ENCODE data around the gene GDF2. TPM values are rescaled to one million over a fixed set of nuclear protein-coding genes. Genes with fewer than 3 reads are reported as not detected.

Gene GDF2
- total RNA-seq, 1 experiment from 2014 or later: not detected

GRCh38 chr10:47332946-47333345, 10.7 kb downstream of the GDF2 start:
- no peak for DNase-seq (ENCODE audit: low spot score)

DNA sequence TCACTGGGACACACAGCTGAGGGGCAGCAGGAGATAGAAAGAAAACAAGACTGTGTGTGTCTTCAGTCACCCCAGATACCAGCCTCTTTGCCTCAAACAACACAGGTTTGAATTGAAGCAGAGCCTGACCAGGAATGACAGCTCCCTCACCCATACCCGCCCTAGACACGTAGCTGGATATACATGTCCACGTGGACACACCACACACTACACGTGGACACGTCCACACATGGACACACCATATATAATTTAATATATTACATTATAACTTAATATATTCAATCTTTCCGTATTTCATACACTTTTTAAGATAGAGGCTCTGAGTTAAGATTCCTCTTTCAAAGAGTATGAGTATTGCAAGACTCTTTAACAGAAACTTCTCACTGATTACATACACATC, 11.3 kb downstream of the GDF2 start:
- DNase-seq (ENCODE audit: low spot score): no peak

- no peak for DNase-seq (ENCODE audit: low spot score)
These were observed 12.4 kb downstream of the GDF2 start for GRCh38 chr10:47334466-47335295.

DNA sequence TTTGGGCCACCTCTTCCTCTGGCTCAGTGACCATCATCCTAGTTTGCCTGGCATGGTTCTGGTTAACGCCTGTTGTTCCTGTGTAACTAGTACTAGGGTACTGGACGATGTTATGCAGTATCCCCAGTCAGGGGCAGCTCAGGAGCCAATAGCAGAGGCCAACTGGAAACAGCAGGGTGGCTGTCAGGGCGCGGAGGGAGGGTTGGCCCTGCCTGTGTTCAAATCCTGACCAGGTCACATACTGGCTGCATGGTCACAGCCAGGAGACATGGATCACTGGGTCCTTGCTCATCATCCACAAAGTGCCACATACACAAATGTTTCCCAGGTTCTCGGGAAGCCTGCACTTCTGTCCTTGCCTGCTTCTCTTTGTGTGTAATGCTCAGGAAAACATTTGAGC, 13.7 kb downstream of the GDF2 start:
- DNase-seq (ENCODE audit: low spot score): no peak

DNA sequence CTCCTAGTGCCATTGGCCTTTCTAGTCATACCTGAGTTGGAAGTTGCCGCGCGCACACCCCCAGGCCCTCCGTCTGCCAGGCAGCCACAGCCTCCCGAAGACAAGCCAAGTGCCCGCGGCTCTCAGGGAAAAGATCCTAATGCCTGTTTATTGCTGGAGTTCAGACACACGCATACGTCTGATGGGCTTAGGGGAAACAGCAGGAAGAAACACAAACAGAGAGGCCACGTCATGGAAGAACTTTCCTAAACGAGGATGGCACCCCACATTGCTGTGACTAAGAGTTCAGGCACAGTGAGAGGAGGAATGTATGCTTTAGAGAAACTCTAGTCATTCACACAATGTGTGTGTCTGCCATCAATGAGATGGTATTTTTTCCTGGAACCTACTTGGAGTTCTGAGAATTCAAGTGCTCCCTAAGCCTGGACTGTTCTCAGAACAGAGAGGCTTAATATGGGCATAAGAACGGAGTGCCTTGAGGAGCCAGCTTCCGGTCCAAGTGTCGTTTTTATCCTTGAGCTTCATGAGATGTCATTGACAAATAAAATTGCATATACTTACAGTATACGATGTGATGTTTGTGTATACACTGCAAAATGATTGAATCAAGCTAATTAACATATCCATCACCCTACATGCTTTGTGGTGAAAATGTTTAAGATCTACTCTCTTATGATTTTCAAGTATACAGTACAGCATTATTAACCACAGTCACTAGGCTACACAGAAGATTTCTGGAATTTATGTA, 14.3 kb downstream of the GDF2 start:
- DNase-seq (ENCODE audit: low spot score): no peak

GRCh38 chr10:47337310-47337709, 15.1 kb downstream of the GDF2 start:
- no peak for DNase-seq (ENCODE audit: low spot score)

- no peak for DNase-seq (ENCODE audit: low spot score)
These were observed 17.0 kb downstream of the GDF2 start for GRCh38 chr10:47339186-47339735.

DNA sequence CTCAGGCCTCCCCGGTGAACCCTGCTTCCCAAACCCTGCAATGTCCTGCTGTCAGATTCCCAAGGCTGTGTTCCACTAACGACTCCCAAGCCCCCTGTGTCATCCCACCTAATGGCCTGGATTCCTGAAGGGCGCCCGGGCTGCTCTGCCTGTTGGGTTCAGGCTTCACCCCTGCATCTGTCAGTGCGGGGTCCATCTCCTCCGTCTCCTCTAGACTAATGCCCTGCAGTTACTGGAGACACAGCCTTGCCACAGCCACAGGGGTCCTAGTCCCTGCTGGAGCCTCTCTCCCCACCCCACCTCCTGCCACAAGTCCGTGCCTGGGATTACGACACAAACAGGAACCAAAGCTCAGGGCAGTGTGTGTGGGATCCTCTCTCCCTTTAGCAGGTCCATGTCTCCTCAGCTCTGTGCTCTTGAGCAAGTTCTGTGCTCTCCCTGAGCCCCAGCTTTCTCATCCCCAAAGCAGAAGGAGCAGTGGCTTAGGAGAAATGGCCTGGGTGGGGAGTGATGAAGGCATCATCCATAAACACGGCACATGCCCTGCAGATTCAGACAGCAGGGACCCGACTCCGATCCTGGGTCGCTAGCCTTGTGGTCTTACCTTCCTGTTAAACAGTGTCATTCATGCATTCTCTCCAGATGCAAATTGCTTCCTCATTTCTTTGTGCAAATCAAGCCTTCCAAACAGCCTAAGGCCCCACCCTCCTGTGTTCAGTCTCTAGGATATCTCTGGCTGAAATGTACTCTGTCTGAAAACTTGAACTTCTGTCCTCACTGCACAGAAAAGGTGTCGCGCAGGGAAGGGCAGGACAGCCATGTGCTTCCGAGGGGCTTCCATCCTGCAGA, 17.7 kb downstream of the GDF2 start:
- DNase-seq (ENCODE audit: low spot score): no peak

GRCh38 chr10:47340608-47341170, 18.4 kb downstream of the GDF2 start:
- peak; percentile 29 for DNase-seq (ENCODE audit: low spot score)

GRCh38 chr10:47344996-47345870, 23.0 kb downstream of the GDF2 start:
- no peak for DNase-seq (ENCODE audit: low spot score)

GRCh38 chr10:47346581-47347302, 24.5 kb downstream of the GDF2 start:
- peak; percentile 23 for DNase-seq (ENCODE audit: low spot score)

DNA sequence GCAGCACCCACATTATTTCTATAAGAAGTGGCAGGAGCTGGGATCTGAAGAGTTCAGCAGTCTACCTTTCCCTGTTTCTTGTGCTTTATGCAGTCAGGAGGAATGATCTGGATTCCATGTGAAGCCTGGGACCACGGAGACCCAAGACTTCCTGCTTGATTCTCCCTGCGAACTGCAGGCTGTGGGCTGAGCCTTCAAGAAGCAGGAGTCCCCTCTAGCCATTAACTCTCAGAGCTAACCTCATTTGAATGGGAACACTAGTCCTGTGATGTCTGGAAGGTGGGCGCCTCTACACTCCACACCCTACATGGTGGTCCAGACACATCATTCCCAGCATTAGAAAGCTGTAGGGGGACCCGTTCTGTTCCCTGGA, 25.0 kb downstream of the GDF2 start:
- DNase-seq (ENCODE audit: low spot score): no peak

- no peak for DNase-seq (ENCODE audit: low spot score)
These were observed 25.9 kb downstream of the GDF2 start, which contains the start of gene RBP3 for GRCh38 chr10:47348138-47348651. RBP3 (plus strand) TSS chr10:47348363; CDS start chr10:47348485, 122 bp downstream.

GRCh38 chr10:47348661-47349470, 26.6 kb downstream of the GDF2 start:
- DNase-seq (ENCODE audit: low spot score): no peak

DNA sequence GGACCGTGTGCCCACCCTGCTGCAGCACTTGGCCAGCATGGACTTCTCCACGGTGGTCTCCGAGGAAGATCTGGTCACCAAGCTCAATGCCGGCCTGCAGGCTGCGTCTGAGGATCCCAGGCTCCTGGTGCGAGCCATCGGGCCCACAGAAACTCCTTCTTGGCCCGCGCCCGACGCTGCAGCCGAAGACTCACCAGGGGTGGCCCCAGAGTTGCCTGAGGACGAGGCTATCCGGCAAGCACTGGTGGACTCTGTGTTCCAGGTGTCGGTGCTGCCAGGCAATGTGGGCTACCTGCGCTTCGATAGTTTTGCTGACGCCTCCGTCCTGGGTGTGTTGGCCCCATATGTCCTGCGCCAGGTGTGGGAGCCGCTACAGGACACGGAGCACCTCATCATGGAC, 27.3 kb downstream of the GDF2 start:
- no peak for DNase-seq (ENCODE audit: low spot score)

GRCh38 chr10:47349941-47350371, 27.7 kb downstream of the GDF2 start:
- DNase-seq (ENCODE audit: low spot score): no peak

- no peak for DNase-seq (ENCODE audit: low spot score)
These were observed 28.7 kb downstream of the GDF2 start for GRCh38 chr10:47350671-47351640.

Measured in A172 (cell line).